ENCODE measurements around the gene GNB1L.

GNB1L gene

GRCh38 chr22:19863571-19863970 is 8.9 kb upstream of the GNB1L start:
- no peaks in the 10 kb centered on the region for H3K79me2 ChIP-seq (ENCODE audit: low read length)
- no peak overlapping the region for H2AFZ ChIP-seq (ENCODE audit: low read length)
- no peaks in the 10 kb centered on the region for H3K27me3 ChIP-seq (replicated peaks; ENCODE audit: insufficient read depth, low read length)
- H3K27ac ChIP-seq (ENCODE audit: low read length), result no peak overlapping the region
- TF ChIP-seq EZH2 (optimal IDR thresholded peaks at IDR 0.05; ENCODE audit: low read depth, low read length), result no peak
- TF ChIP-seq CTCF (IDR thresholded peaks at IDR 0.05; ENCODE audit: low read length), result no peak
- no peak for TF ChIP-seq EZH2phosphoT487 (IDR thresholded peaks at IDR 0.05; ENCODE audit: low read length)
- no peak overlapping the region for H3K4me2 ChIP-seq (ENCODE audit: low read depth, low read length)
- DNase-seq, result no peak
- no peaks in the 10 kb centered on the region for H4K20me1 ChIP-seq (ENCODE audit: insufficient read depth, low read length)
- H3K36me3 ChIP-seq (replicated peaks; ENCODE audit: insufficient read depth, low read length), result no peaks in the 10 kb centered on the region
- no peaks in the 10 kb centered on the region for H3K4me1 ChIP-seq (ENCODE audit: low read length)
- H3K4me3 ChIP-seq (ENCODE audit: low read length), result no peak overlapping the region
- no peaks in the 10 kb centered on the region for H3K9me3 ChIP-seq (replicated peaks; ENCODE audit: insufficient read depth, low read length)
- H3K9ac ChIP-seq (ENCODE audit: low read length), result no peak overlapping the region
- no peaks in the 10 kb centered on the region for H3K9me2 ChIP-seq (replicated peaks; ENCODE audit: insufficient read depth, low read length)
- H3F3A ChIP-seq (ENCODE audit: insufficient read depth, low read length), result no peaks in the 10 kb centered on the region

- H2AFZ ChIP-seq (ENCODE audit: low read length), result no peak overlapping the region
- no peaks in the 10 kb centered on the region for H3K9me2 ChIP-seq (replicated peaks; ENCODE audit: insufficient read depth, low read length)
- DNase-seq, result no peak
- no peak overlapping the region for H3K9ac ChIP-seq (ENCODE audit: low read length)
- H3K4me1 ChIP-seq (ENCODE audit: low read length), result no peaks in the 10 kb centered on the region
- H3K27me3 ChIP-seq (replicated peaks; ENCODE audit: insufficient read depth, low read length), result no peaks in the 10 kb centered on the region
- H3F3A ChIP-seq (ENCODE audit: insufficient read depth, low read length), result no peaks in the 10 kb centered on the region
- H3K27ac ChIP-seq (ENCODE audit: low read length), result no peak overlapping the region
- no peak overlapping the region for H3K4me3 ChIP-seq (ENCODE audit: low read length)
- no peak overlapping the region for H3K4me2 ChIP-seq (ENCODE audit: low read depth, low read length)
- H3K9me3 ChIP-seq (replicated peaks; ENCODE audit: insufficient read depth, low read length), result no peaks in the 10 kb centered on the region
- no peaks in the 10 kb centered on the region for H3K79me2 ChIP-seq (ENCODE audit: low read length)
- no peaks in the 10 kb centered on the region for H4K20me1 ChIP-seq (ENCODE audit: insufficient read depth, low read length)
- H3K36me3 ChIP-seq (replicated peaks; ENCODE audit: insufficient read depth, low read length), result no peaks in the 10 kb centered on the region
- TF ChIP-seq EZH2 (optimal IDR thresholded peaks at IDR 0.05; ENCODE audit: low read depth, low read length) (no peak), EZH2phosphoT487 (IDR thresholded peaks at IDR 0.05; ENCODE audit: low read length) (no peak), CTCF (IDR thresholded peaks at IDR 0.05; ENCODE audit: low read length) (no peak)
These were observed 8.1 kb upstream of the GNB1L start for GRCh38 chr22:19862619-19863246.

DNA sequence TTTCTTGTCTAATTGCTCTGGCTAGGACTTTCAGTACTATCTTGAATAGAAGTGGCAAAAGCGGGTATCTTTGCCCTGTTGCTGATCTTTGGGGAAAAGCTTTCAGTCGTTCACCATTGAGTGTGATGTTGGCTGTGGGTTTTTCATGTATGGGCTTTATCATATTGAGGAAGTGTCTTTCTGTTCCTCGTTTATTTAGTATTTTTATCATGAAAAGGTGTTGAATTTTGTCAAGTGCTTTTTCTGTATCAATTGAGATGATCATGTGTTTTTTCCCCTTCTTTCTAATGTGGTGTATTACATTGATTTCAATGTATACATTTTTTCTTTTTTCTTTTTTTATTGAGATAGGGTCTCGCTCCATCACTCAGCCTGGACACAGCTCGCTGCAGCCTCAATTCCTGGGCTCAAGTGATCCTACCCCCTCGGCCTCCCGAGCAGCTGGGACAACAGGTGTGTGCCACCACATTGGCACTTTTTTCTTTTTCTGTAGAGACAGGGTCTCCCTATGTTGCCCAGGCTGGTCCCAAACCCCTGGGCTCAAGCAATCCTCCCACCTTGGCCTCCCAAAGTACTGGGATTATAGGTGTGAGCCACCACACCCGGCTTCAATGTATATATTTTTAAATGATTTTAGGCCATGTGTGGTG is 5.3 kb upstream of the GNB1L start:
- H3K36me3 ChIP-seq (replicated peaks; ENCODE audit: insufficient read depth, low read length), result no peaks in the 10 kb centered on the region
- no peak overlapping the region for H3K9ac ChIP-seq (ENCODE audit: low read length)
- no peaks in the 10 kb centered on the region for H4K20me1 ChIP-seq (ENCODE audit: insufficient read depth, low read length)
- H3F3A ChIP-seq (ENCODE audit: insufficient read depth, low read length), result no peaks in the 10 kb centered on the region; the same call in 1 of the 2 replicates
- no peaks in the 10 kb centered on the region for H3K9me2 ChIP-seq (replicated peaks; ENCODE audit: insufficient read depth, low read length)
- H3K79me2 ChIP-seq (ENCODE audit: low read length), result peaks cover 12% of the 10 kb centered on the region
- TF ChIP-seq EZH2 (optimal IDR thresholded peaks at IDR 0.05; ENCODE audit: low read depth, low read length) (no peak), CTCF (IDR thresholded peaks at IDR 0.05; ENCODE audit: low read length) (no peak), EZH2phosphoT487 (IDR thresholded peaks at IDR 0.05; ENCODE audit: low read length) (no peak)
- no peak overlapping the region for H3K4me2 ChIP-seq (ENCODE audit: low read depth, low read length)
- H3K27ac ChIP-seq (ENCODE audit: low read length), result no peak overlapping the region
- H3K27me3 ChIP-seq (replicated peaks; ENCODE audit: insufficient read depth, low read length), result no peaks in the 10 kb centered on the region
- DNase-seq, result no peak
- no peaks in the 10 kb centered on the region for H3K9me3 ChIP-seq (replicated peaks; ENCODE audit: insufficient read depth, low read length)
- H2AFZ ChIP-seq (ENCODE audit: low read length), result no peak overlapping the region
- H3K4me3 ChIP-seq (ENCODE audit: low read length), result no peak overlapping the region
- H3K4me1 ChIP-seq (ENCODE audit: low read length), result peaks cover 5% of the 10 kb centered on the region
